H9 (cell line): Measurements from ENCODE around the gene CTDSP2. TPM values are rescaled to one million over a fixed set of nuclear protein-coding genes. Genes with fewer than 3 reads are reported as not detected.

Experiments
- DNase-seq: peaks from one replicate; pipeline ENCODE4 v3.0.0-alpha.2; 2017
- H2AFZ ChIP-seq: one replicate; pipeline ENCODE4 v1.6.1; 2013; ENCODE audit warnings: mild to moderate bottlenecking, low read length, control low read depth, moderate library complexity
- H2AK5ac ChIP-seq: 2 replicates; pipeline ENCODE4 v1.6.1; 2013; ENCODE audit warnings: low read length, control low read depth, mixed read lengths; ENCODE audit not compliant: insufficient read length
- H2BK120ac ChIP-seq: one replicate; pipeline ENCODE4 v1.6.1; 2013; ENCODE audit warnings: low read depth, mild to moderate bottlenecking, low read length, control low read depth, inconsistent platforms; ENCODE audit not compliant: poor library complexity, severe bottlenecking
- H2BK12ac ChIP-seq: 2 replicates; pipeline ENCODE4 v1.6.1; 2013; ENCODE audit warnings: low read length, control low read depth, mixed read lengths, low read depth; ENCODE audit not compliant: insufficient read length
- H2BK15ac ChIP-seq: 2 replicates; pipeline ENCODE4 v1.6.1; 2013; ENCODE audit warnings: low read depth, low read length, control low read depth
- H2BK20ac ChIP-seq: one replicate; pipeline ENCODE4 v1.6.1; 2013; ENCODE audit warnings: low read depth, mild to moderate bottlenecking, low read length, control low read depth, inconsistent platforms; ENCODE audit not compliant: poor library complexity, severe bottlenecking
- H2BK5ac ChIP-seq: 2 replicates; pipeline ENCODE4 v1.6.1; 2013; ENCODE audit warnings: low read length, control low read depth, mixed read lengths; ENCODE audit not compliant: insufficient read length
- H3K14ac ChIP-seq: 2 replicates; pipeline ENCODE4 v1.6.1; 2013; ENCODE audit warnings: low read length, control low read depth; ENCODE audit not compliant: insufficient read depth
- H3K18ac ChIP-seq: 2 replicates; pipeline ENCODE4 v1.6.1; 2013; ENCODE audit warnings: low read depth, mild to moderate bottlenecking, mixed read lengths, low read length, control low read depth; ENCODE audit not compliant: insufficient read length
- H3K23ac ChIP-seq: 2 replicates; pipeline ENCODE4 v1.6.1; 2013; ENCODE audit warnings: low read length, control low read depth, mixed read lengths, low read depth; ENCODE audit not compliant: insufficient read length
- H3K23me2 ChIP-seq: 2 replicates; pipeline ENCODE4 v1.6.1; 2013; ENCODE audit warnings: low read depth, mild to moderate bottlenecking, mixed read lengths, low read length, control low read depth; ENCODE audit not compliant: insufficient read length, poor library complexity, severe bottlenecking
- H3K27ac ChIP-seq: 2 replicates; pipeline ENCODE4 v1.5.1; 2013; ENCODE audit warnings: low read length, control low read depth, mixed read lengths, low read depth; ENCODE audit not compliant: insufficient read length
- H3K27me3 ChIP-seq: 2 replicates; pipeline ENCODE4 v1.6.1; 2013; ENCODE audit warnings: low read length, control low read depth, inconsistent platforms; ENCODE audit not compliant: insufficient read depth
- H3K4ac ChIP-seq: 2 replicates; pipeline ENCODE4 v1.6.1; 2013; ENCODE audit warnings: low read depth, mild to moderate bottlenecking, control low read depth, inconsistent platforms, low read length, moderate library complexity
- H3K4me1 ChIP-seq: 2 replicates; pipeline ENCODE4 v1.6.1; 2013; ENCODE audit warnings: low read length, control low read depth, inconsistent platforms; ENCODE audit not compliant: insufficient read depth
- H3K4me2 ChIP-seq: 2 replicates; pipeline ENCODE4 v1.6.1; 2013; ENCODE audit warnings: low read length, control low read depth, mixed read lengths; ENCODE audit not compliant: insufficient read length, insufficient read depth
- H3K56ac ChIP-seq: 2 replicates; pipeline ENCODE4 v1.6.1; 2013; ENCODE audit warnings: low read depth, mild to moderate bottlenecking, mixed read lengths, low read length, control low read depth; ENCODE audit not compliant: insufficient read length
- H3K79me1 ChIP-seq: 2 replicates; pipeline ENCODE4 v1.6.1; 2013; ENCODE audit warnings: low read depth, mild to moderate bottlenecking, moderate library complexity, low read length, control low read depth, inconsistent platforms; ENCODE audit not compliant: insufficient read depth, poor library complexity, severe bottlenecking
- H3K79me2 ChIP-seq: 2 replicates; pipeline ENCODE4 v1.6.1; 2013; ENCODE audit warnings: low read length, control low read depth, inconsistent platforms; ENCODE audit not compliant: insufficient read depth
- H3K9ac ChIP-seq: 2 replicates; pipeline ENCODE4 v1.6.1; 2013; ENCODE audit warnings: low read length, control low read depth, mixed read lengths; ENCODE audit not compliant: insufficient read length; ENCODE audit errors: extremely low read depth
- H3K9me3 ChIP-seq: one replicate; pipeline ENCODE4 v1.6.1; 2013; ENCODE audit warnings: low read depth, low read length, inconsistent platforms; ENCODE audit not compliant: control insufficient read depth
- H3T11ph ChIP-seq: one replicate; pipeline ENCODE4 v1.6.1; 2013; ENCODE audit warnings: mild to moderate bottlenecking, low read length, control low read depth, inconsistent platforms
- H4K20me1 ChIP-seq: one replicate; pipeline ENCODE4 v1.6.1; 2013; ENCODE audit not compliant: control insufficient read depth, insufficient read length, insufficient read depth
- H4K5ac ChIP-seq: 2 replicates; pipeline ENCODE4 v1.6.1; 2013; ENCODE audit warnings: low read depth, mild to moderate bottlenecking, mixed read lengths, low read length, control low read depth; ENCODE audit not compliant: insufficient read length
- H4K8ac ChIP-seq: replicated peaks from 2 replicates; pipeline ENCODE4 v1.6.1; 2013; ENCODE audit warnings: low read length, control low read depth, mixed read lengths, low read depth; ENCODE audit not compliant: insufficient read length
- H4K91ac ChIP-seq: 2 replicates; pipeline ENCODE4 v1.6.1; 2013; ENCODE audit warnings: low read depth, mild to moderate bottlenecking, moderate library complexity, mixed read lengths, low read length, control low read depth; ENCODE audit not compliant: insufficient read length
- H3K27ac Mint-ChIP-seq, 3 experiments: 2 replicates in 2 of 3; 3 replicates in 1 of 3; pipeline ENCODE4 v1.8.0; 2020 to 2021; ENCODE audit warnings: mixed read lengths in 3 of 3, mild to moderate bottlenecking in 1 of 3, moderate library complexity in 1 of 3
- H3K27me3 Mint-ChIP-seq: 2 replicates; pipeline ENCODE4 v1.8.0; 2021; ENCODE audit warnings: low read depth, mild to moderate bottlenecking, moderate library complexity, mixed read lengths
- H3K36me3 Mint-ChIP-seq, 3 experiments: 2 replicates in 2 of 3; 3 replicates in 1 of 3; pipeline ENCODE4 v1.8.0; 2020 to 2021; ENCODE audit warnings: low read depth in 3 of 3, mixed read lengths in 3 of 3; ENCODE audit not compliant: insufficient read depth in 1 of 3
- H3K4me1 Mint-ChIP-seq, 2 experiments: 2 replicates each; pipeline ENCODE4 v1.8.0; 2020; ENCODE audit warnings: mixed read lengths in 2 of 2
- H3K4me3 Mint-ChIP-seq, 2 experiments: 2 replicates in 1 of 2; 3 replicates in 1 of 2; pipeline ENCODE4 v1.8.0; 2020 to 2021; ENCODE audit warnings: mild to moderate bottlenecking in 2 of 2, mixed read lengths in 2 of 2, moderate library complexity in 1 of 2
- H3K9me3 Mint-ChIP-seq, 2 experiments: 2 replicates in 1 of 2; 3 replicates in 1 of 2; pipeline ENCODE4 v1.8.0; 2020; ENCODE audit warnings: mild to moderate bottlenecking in 2 of 2, mixed read lengths in 2 of 2, moderate library complexity in 1 of 2
- CTCF ChIP-seq: fragments of 200-600 bp; sonication (generic); conservative IDR thresholded peaks from 3 replicates; pipeline ENCODE4 v1.8.0; 2021; ENCODE audit warnings: antibody characterized with exemption, mild to moderate bottlenecking
- WGBS: extraction: QIAGEN DNeasy Blood & Tissue Kit; methylation state at CpG from one replicate; pipeline ENCODE4 v1.1.7; 2013; ENCODE audit warnings: missing lambda C conversion rate, low lambda C conversion rate, mixed read lengths; ENCODE audit not compliant: insufficient read length; ENCODE audit errors: extremely low coverage; 5-methylcytosine and 5-hydroxymethylcytosine counted together
- total RNA-seq: library from RNA; stranded (reverse); gene quantifications from 2 replicates; pipeline ENCODE4 v1.2.1, GENCODE V29; 2021

The CTDSP2 gene
- total RNA-seq, 1 experiment from 2014 or later, result 103 TPM

- Histone ChIP-seq H3K4me1 (peaks cover 13% of the 10 kb centered on the region; the same call in 1 of the 2 replicates), H3K27me3 (no peaks in the 10 kb centered on the region), H3K27ac (no peak overlapping the region), H3K14ac (peak overlapping the region; percentile 69; the same call in 1 of the 2 replicates), H4K8ac (no peak overlapping the region), H3K9ac (no peak overlapping the region), H3K4me2 (peak overlapping the region; percentile 44), H4K5ac (no peak overlapping the region), H2AK5ac (no peak overlapping the region), H3K18ac (peak overlapping the region; percentile 60), H3K56ac (no peak overlapping the region), H2BK5ac (no peak overlapping the region), H3K79me1 (no peaks in the 10 kb centered on the region), H2AFZ (no peak overlapping the region), H2BK15ac (no peak overlapping the region), H4K20me1 (no peaks in the 10 kb centered on the region), H2BK12ac (no peak overlapping the region), H3K79me2 (no peaks in the 10 kb centered on the region), H3K9me3 (no peaks in the 10 kb centered on the region), H3K4ac (no peak overlapping the region), H2BK120ac (no peak overlapping the region), H2BK20ac (no peak overlapping the region), H3K23ac (no peak overlapping the region), H3T11ph (no peak overlapping the region), H4K91ac (no peak overlapping the region), H3K23me2 (peaks cover 10% of the 10 kb centered on the region)
- Mint-ChIP-seq H3K27me3 (peaks cover 27% of the 10 kb centered on the region), H3K27ac (peak overlapping the region in 2 of 3 experiments; percentile 57 to 87; a peak in 4 of 7 replicates), H3K9me3 (no peaks in the 10 kb centered on the region; a peak in 1 of 5 replicates), H3K4me3 (peak overlapping the region; percentile 60 to 75), H3K4me1 (peaks cover 36 to 45% of the 10 kb centered on the region in 2 experiments), H3K36me3 (peaks cover 0 to 1% (median 0%) of the 10 kb centered on the region in 3 experiments; a peak in 1 of 7 replicates)
- no CpG with 5 or more reads among the region's 11 CpGs for WGBS
- DNase-seq, result peak; percentile 36
- no peak for TF ChIP-seq CTCF
Measured at GRCh38 chr12:57852200-57852599, 5.7 kb upstream of the CTDSP2 start.
